DND-41 (cell line): ENCODE measurements around the gene IGFBP7.

Source experiments
- ATAC-seq: fragments of 200-7000 bp; cut with Tn5 transposase; 3 replicates; pipeline ENCODE4 v1.9.1; 2021; ENCODE audit warnings: low read depth; ENCODE audit not compliant: insufficient read depth
- DNase-seq: peaks from one replicate; pipeline ENCODE4 v3.0.0-alpha.2; 2020
- H2AFZ ChIP-seq: 2 replicates; pipeline ENCODE4 v1.6.0; 2012; ENCODE audit warnings: low read depth, low read length
- H3K27ac ChIP-seq: 2 replicates; pipeline ENCODE4 v1.5.1; 2012; ENCODE audit warnings: low read length, inconsistent platforms
- H3K27me3 ChIP-seq: fragments of 200-600 bp; sonication (generic); 2 replicates; pipeline ENCODE4 v1.6.0; 2012; ENCODE audit warnings: low read length, mild to moderate bottlenecking, inconsistent platforms; ENCODE audit not compliant: insufficient read depth, poor library complexity
- H3K36me3 ChIP-seq: 2 replicates; pipeline ENCODE4 v1.5.1; 2012; ENCODE audit warnings: low read length, inconsistent platforms; ENCODE audit not compliant: insufficient read depth
- H3K4me1 ChIP-seq: 2 replicates; pipeline ENCODE4 v1.5.1; 2012; ENCODE audit warnings: mild to moderate bottlenecking, low read length; ENCODE audit not compliant: insufficient read depth
- H3K4me2 ChIP-seq: 2 replicates; pipeline ENCODE4 v1.6.0; 2012; ENCODE audit warnings: mild to moderate bottlenecking, moderate library complexity, low read length, inconsistent platforms; ENCODE audit not compliant: insufficient read depth
- H3K4me3 ChIP-seq, 2 experiments: fragments of 200-600 bp in 1 of 2; shearing (Covaris generic) in 1 of 2; 2 replicates each; pipeline ENCODE4 v1.5.1; 2012 to 2016; ENCODE audit warnings: inconsistent platforms in 2 of 2, low read length in 2 of 2, mild to moderate bottlenecking in 2 of 2, low read depth in 1 of 2, moderate library complexity in 1 of 2
- H3K79me2 ChIP-seq: 2 replicates; pipeline ENCODE4 v1.6.0; 2012; ENCODE audit warnings: low read length, inconsistent platforms; ENCODE audit not compliant: insufficient read depth
- H3K9ac ChIP-seq: 2 replicates; pipeline ENCODE4 v1.6.0; 2012; ENCODE audit warnings: low read depth, mild to moderate bottlenecking, inconsistent platforms, low read length, moderate library complexity
- H3K9me3 ChIP-seq: 2 replicates; pipeline ENCODE4 v1.5.1; 2012; ENCODE audit warnings: low read length, moderate library complexity, mild to moderate bottlenecking, inconsistent platforms; ENCODE audit not compliant: insufficient read depth, severe bottlenecking
- H4K20me1 ChIP-seq: 2 replicates; pipeline ENCODE4 v1.6.0; 2012; ENCODE audit warnings: low read length; ENCODE audit not compliant: insufficient read depth
- EZH2 ChIP-seq: IDR thresholded peaks from 3 replicates; pipeline ENCODE4 v1.6.1; 2012; ENCODE audit warnings: borderline replicate concordance, low read depth, mild to moderate bottlenecking, moderate library complexity, low read length, inconsistent platforms; ENCODE audit not compliant: severe bottlenecking
- TF ChIP-seq, protein P1 (sequence below): IDR thresholded peaks from 2 replicates; pipeline ENCODE4 v1.5.1; 2012; ENCODE audit warnings: borderline replicate concordance, low read length, moderate library complexity, mild to moderate bottlenecking; ENCODE audit not compliant: poor library complexity, severe bottlenecking; ENCODE audit errors: extremely low read depth

Gene IGFBP7, protein sequence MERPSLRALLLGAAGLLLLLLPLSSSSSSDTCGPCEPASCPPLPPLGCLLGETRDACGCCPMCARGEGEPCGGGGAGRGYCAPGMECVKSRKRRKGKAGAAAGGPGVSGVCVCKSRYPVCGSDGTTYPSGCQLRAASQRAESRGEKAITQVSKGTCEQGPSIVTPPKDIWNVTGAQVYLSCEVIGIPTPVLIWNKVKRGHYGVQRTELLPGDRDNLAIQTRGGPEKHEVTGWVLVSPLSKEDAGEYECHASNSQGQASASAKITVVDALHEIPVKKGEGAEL

DNA sequence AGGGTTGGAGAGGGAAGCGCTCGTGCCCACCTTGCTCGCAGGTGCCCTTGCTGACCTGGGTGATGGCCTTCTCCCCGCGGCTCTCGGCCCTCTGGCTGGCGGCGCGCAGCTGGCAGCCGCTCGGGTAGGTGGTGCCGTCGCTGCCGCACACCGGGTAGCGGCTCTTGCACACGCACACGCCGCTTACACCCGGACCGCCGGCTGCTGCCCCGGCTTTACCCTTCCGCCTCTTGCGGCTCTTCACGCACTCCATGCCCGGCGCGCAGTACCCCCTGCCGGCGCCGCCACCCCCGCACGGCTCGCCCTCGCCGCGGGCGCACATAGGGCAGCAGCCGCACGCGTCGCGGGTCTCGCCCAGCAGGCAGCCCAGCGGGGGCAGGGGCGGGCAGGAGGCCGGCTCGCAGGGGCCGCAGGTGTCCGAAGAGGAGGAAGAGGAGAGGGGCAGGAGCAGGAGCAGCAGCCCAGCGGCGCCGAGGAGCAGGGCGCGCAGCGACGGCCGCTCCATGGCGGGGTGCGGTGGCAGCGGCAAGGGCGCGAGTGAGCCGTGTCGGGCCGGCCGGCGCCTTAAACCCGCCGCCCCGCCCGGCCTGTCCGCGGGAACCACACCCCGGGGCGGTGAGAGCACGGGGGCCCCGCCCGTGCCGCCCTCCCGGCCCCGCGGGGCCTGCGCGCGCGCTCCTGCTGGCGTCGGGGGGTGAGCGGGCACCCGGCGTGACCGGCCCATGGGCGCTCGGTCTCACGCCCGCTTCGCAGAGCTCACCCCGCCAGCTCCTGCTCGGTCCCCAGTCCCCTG is at the start of gene IGFBP7:
TSS of gene IGFBP7 (minus strand) at position 539 of the 793 bp plus-strand sequence. CDS start at position 505, 34 bp downstream.
- no peaks in the 10 kb centered on the region for H4K20me1 ChIP-seq
- H3K27me3 ChIP-seq: no peaks in the 10 kb centered on the region
- H3K4me3 ChIP-seq: peak within 1 kb of the TSS; percentile 19 to 59; a peak in 3 of 4 replicates
- peak within 1 kb of the TSS; percentile 72 for H3K4me2 ChIP-seq
- TF ChIP-seq EZH2: no peak
- TF ChIP-seq, protein P1, sequence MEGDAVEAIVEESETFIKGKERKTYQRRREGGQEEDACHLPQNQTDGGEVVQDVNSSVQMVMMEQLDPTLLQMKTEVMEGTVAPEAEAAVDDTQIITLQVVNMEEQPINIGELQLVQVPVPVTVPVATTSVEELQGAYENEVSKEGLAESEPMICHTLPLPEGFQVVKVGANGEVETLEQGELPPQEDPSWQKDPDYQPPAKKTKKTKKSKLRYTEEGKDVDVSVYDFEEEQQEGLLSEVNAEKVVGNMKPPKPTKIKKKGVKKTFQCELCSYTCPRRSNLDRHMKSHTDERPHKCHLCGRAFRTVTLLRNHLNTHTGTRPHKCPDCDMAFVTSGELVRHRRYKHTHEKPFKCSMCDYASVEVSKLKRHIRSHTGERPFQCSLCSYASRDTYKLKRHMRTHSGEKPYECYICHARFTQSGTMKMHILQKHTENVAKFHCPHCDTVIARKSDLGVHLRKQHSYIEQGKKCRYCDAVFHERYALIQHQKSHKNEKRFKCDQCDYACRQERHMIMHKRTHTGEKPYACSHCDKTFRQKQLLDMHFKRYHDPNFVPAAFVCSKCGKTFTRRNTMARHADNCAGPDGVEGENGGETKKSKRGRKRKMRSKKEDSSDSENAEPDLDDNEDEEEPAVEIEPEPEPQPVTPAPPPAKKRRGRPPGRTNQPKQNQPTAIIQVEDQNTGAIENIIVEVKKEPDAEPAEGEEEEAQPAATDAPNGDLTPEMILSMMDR: no peak
- H3K79me2 ChIP-seq: no peaks in the 10 kb centered on the region
- ATAC-seq (no peak), DNase-seq (no peak)
- no peaks in the 10 kb centered on the region for H3K9me3 ChIP-seq
- H2AFZ ChIP-seq: peak within 1 kb of the TSS; percentile 67
- no peaks in the 10 kb centered on the region for H3K36me3 ChIP-seq
- H3K9ac ChIP-seq: peak within 1 kb of the TSS; percentile 52
- H3K4me1 ChIP-seq: peaks cover 15% of the 10 kb centered on the region
- peak within 1 kb of the TSS; percentile 66 for H3K27ac ChIP-seq

DNA sequence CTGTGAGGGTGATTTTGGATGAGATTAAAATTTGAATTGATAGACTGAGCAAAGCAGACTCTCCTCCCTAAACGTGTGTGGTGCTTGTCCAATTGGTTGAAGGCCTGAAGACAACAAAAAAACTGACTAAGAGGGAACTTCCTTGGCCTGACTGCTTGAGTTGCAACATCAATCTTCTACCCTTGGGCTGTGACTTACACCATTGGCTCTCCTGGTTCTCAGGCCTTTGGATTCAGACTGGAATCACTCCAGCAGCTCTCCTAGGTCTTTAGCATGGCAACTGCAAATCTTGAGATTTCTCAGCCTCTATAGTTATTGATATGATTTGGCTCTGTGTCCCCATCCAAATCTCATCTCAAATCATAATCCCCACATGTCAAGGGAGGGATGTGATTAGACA is 49.7 kb upstream of the IGFBP7 start:
- Histone ChIP-seq H3K9me3 (no peaks in the 10 kb centered on the region), H3K27me3 (peaks cover 2% of the 10 kb centered on the region), H3K4me3 (no peak overlapping the region), H3K4me2 (no peak overlapping the region), H3K36me3 (no peaks in the 10 kb centered on the region), H3K4me1 (no peaks in the 10 kb centered on the region), H3K9ac (no peak overlapping the region), H3K79me2 (no peaks in the 10 kb centered on the region), H4K20me1 (no peaks in the 10 kb centered on the region), H3K27ac (no peak overlapping the region), H2AFZ (no peak overlapping the region)
- no peak for DNase-seq
- TF ChIP-seq, protein P1: no peak
- no peak for TF ChIP-seq EZH2
- ATAC-seq: no peak

DNA sequence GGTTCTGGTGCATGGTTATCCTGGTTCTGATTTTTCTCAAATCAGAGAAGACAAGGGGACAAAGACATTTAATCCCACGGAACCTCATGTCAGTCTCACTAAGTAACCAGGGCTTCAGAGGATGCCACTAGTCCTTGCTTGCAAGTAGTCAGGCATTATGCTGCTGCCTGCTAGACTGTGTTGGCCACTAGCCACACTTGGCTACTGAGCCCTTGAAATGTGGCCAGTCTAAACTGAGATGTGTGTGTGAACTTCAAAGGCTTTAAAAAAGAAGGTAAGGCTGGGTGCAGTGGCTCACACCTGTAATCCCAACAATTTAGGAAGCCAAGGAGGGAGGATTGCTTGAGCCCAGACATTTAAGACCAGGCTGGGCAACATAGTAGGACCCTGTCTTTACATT is 48.6 kb upstream of the IGFBP7 start:
- Histone ChIP-seq H3K36me3 (no peaks in the 10 kb centered on the region), H4K20me1 (no peaks in the 10 kb centered on the region), H2AFZ (no peak overlapping the region), H3K4me1 (no peaks in the 10 kb centered on the region), H3K4me2 (no peak overlapping the region), H3K9ac (no peak overlapping the region), H3K79me2 (no peaks in the 10 kb centered on the region), H3K27ac (no peak overlapping the region), H3K27me3 (peaks cover 6% of the 10 kb centered on the region), H3K9me3 (no peaks in the 10 kb centered on the region), H3K4me3 (no peak overlapping the region)
- DNase-seq: no peak
- no peak for TF ChIP-seq EZH2
- TF ChIP-seq, protein P1: no peak
- ATAC-seq: no peak
